Erythroblast (primary cell): Measurements from ENCODE around the gene CDC42BPG.

ENCODE experiments used
- GATA1 ChIP-seq: IDR thresholded peaks from 2 replicates; pipeline ENCODE4 v1.6.1; 2011; ENCODE audit warnings: low read depth, mild to moderate bottlenecking, control low read depth, low read length, moderate library complexity
- POLR2A ChIP-seq: IDR thresholded peaks from 2 replicates; pipeline ENCODE4 v1.6.1; 2011; ENCODE audit warnings: mild to moderate bottlenecking, low read length

DNA sequence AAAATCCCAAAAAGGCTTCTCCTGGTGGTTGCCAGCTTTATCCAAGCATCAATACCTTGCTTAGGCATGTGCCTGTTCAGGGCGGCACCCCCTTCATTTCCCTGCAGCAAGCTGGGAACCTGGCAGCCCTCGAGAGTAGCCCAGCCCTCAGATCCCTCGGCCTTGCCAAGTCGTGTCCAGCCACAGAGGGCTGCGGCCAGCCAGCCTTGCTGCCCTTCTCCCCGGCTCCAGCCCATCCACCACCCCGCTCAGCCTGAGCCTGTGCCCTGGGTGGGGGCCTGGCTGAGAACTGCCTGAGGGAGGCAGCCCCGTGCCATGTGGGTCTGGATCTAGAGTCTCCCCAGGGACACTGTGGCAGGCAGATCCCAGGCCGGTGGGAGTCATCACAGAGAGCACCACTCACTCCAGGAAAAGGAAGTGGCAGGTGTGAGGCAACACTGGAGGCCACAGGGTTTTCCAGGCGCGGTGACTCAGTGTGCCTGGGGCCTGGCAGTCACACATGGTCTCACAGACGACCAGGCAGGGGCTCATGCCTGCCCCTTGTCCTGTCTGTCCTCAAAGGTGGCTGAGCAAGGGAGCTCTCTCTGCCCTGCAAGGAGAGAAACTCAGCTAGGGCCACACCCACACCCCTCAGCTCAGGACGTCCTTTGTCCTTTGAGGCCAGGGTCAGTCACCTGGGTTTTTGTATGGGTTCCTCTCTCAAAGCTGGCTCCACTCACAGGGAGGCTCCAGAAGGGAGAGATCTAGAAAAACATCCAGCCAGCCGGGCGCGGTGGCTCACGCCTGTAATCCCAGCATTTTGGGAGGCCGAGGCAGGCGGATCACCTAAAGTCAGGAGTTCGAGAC lies 12.2 kb upstream of the CDC42BPG start:
- TF ChIP-seq POLR2A (no peak), GATA1 (no peak)
